22Rv1 (cell line): ENCODE measurements around the gene CROT.

Experiments
- ZFX ChIP-seq: fragments of 450-650 bp; IDR thresholded peaks from 2 replicates; pipeline ENCODE4 v1.6.1; 2017; ENCODE audit warnings: antibody characterized with exemption, borderline replicate concordance
- TF ChIP-seq, protein P1 (sequence below): fragments of 450-650 bp; IDR thresholded peaks from 2 replicates; pipeline ENCODE4 v1.5.1; 2017; ENCODE audit warnings: mild to moderate bottlenecking

DNA sequence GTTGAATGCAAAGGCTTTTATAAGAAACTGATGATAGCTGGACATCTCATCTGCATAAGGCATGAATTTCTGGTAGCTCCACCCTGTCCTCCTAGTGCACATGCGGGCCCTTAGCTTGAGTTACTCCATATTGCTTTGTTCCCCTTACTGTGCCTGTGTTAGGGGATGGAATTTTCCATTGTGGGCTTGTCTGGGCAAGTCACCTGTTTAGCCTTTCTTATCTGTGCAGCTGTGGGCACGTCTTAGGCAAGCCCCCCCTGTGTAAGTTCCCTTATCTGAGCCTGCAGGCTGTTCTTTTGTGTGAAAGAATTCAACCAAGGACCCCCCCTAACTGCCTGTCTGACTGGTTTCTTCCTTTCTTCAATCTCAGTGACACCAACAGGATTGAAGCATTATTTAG, 14.5 kb upstream of the CROT start:
- TF ChIP-seq, protein P1, sequence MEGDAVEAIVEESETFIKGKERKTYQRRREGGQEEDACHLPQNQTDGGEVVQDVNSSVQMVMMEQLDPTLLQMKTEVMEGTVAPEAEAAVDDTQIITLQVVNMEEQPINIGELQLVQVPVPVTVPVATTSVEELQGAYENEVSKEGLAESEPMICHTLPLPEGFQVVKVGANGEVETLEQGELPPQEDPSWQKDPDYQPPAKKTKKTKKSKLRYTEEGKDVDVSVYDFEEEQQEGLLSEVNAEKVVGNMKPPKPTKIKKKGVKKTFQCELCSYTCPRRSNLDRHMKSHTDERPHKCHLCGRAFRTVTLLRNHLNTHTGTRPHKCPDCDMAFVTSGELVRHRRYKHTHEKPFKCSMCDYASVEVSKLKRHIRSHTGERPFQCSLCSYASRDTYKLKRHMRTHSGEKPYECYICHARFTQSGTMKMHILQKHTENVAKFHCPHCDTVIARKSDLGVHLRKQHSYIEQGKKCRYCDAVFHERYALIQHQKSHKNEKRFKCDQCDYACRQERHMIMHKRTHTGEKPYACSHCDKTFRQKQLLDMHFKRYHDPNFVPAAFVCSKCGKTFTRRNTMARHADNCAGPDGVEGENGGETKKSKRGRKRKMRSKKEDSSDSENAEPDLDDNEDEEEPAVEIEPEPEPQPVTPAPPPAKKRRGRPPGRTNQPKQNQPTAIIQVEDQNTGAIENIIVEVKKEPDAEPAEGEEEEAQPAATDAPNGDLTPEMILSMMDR = no peak
- no peak for TF ChIP-seq ZFX
